CD8-positive, alpha-beta memory T cell (primary cell): ENCODE data around the gene RASEF. TPM values are rescaled to one million over a fixed set of nuclear protein-coding genes. Genes with fewer than 3 reads are reported as not detected.

Source experiments
- CTCF ChIA-PET: fragments of 350-600 bp; sonication (Branson Sonifier 250); formaldehyde crosslinking; loops from one replicate; lab custom pipeline; 2021; ENCODE audit warnings: antibody characterized with exemption; lab: Charles Lee
- POLR2A ChIA-PET: fragments of 350-600 bp; sonication (Branson Sonifier 250); formaldehyde crosslinking; loops from one replicate; lab custom pipeline; 2021; ENCODE audit warnings: antibody characterized with exemption; lab: Charles Lee
- DNase-seq, 5 donors: peaks; one replicate each; pipeline versions ENCODE4 v3.0.0 to v3.0.0-alpha.2; 2020 to 2022; ENCODE audit warnings: mixed read lengths in 1 of 5
- H3K27ac ChIP-seq: one replicate; pipeline ENCODE4 v1.7.0; 2013; ENCODE audit warnings: low read depth, mild to moderate bottlenecking, low read length, moderate library complexity
- H3K27me3 ChIP-seq: 2 replicates; pipeline ENCODE4 v1.7.0; 2013; ENCODE audit warnings: low read length, mild to moderate bottlenecking; ENCODE audit not compliant: insufficient read depth, poor library complexity, severe bottlenecking
- H3K36me3 ChIP-seq: 2 replicates; pipeline ENCODE4 v1.7.0; 2013; ENCODE audit warnings: mild to moderate bottlenecking, low read length, moderate library complexity; ENCODE audit not compliant: insufficient read depth
- H3K4me1 ChIP-seq: 2 replicates; pipeline ENCODE4 v1.7.0; 2013; ENCODE audit warnings: mild to moderate bottlenecking, low read length, moderate library complexity; ENCODE audit not compliant: insufficient read depth
- H3K4me3 ChIP-seq: 2 replicates; pipeline ENCODE4 v1.7.0; 2013; ENCODE audit warnings: mild to moderate bottlenecking, low read length
- H3K9me3 ChIP-seq: 2 replicates; pipeline ENCODE4 v1.7.0; 2013; ENCODE audit warnings: mild to moderate bottlenecking, low read length
- H3K27ac Mint-ChIP-seq, 8 donors: one replicate each; pipeline ENCODE4 v1.8.0; 2020 to 2021; ENCODE audit warnings: mixed read lengths in 8 of 8, mild to moderate bottlenecking in 6 of 8, inconsistent platforms in 3 of 8, moderate library complexity in 3 of 8
- H3K27me3 Mint-ChIP-seq, 2 donors: one replicate each; pipeline ENCODE4 v1.8.0; 2020 to 2021; ENCODE audit warnings: mixed read lengths in 2 of 2, mild to moderate bottlenecking in 1 of 2, moderate library complexity in 1 of 2
- H3K36me3 Mint-ChIP-seq, 3 donors: one replicate each; pipeline ENCODE4 v1.8.0; 2020 to 2021; ENCODE audit warnings: mixed read lengths in 3 of 3, inconsistent platforms in 1 of 3, mild to moderate bottlenecking in 1 of 3
- H3K4me1 Mint-ChIP-seq, 3 donors: one replicate each; pipeline ENCODE4 v1.8.0; 2020 to 2021; ENCODE audit warnings: mixed read lengths in 3 of 3, inconsistent platforms in 1 of 3, mild to moderate bottlenecking in 1 of 3
- H3K4me3 Mint-ChIP-seq, 7 donors: one replicate each; pipeline ENCODE4 v1.8.0; 2020 to 2021; ENCODE audit warnings: mixed read lengths in 7 of 7, mild to moderate bottlenecking in 6 of 7, moderate library complexity in 4 of 7, inconsistent platforms in 2 of 7
- H3K9me3 Mint-ChIP-seq, 5 donors: one replicate each; pipeline ENCODE4 v1.8.0; 2020 to 2022; ENCODE audit warnings: mixed read lengths in 5 of 5, mild to moderate bottlenecking in 3 of 5, moderate library complexity in 2 of 5, inconsistent platforms in 1 of 5
- polyA plus RNA-seq: library from polyadenylated mRNA; unstranded; fragments of 300-500 nt; fragmentation: Illumina TruSeq; gene quantifications from one replicate; pipeline ENCODE4 v1.2.3, GENCODE V29; 2021
- total RNA-seq, 2 experiments: library from RNA; stranded (reverse); gene quantifications; one replicate each; pipeline ENCODE4 v1.2.3, GENCODE V29; 2021

Gene RASEF
- total and polyA plus RNA-seq, 3 experiments from 2014 or later: not detected

DNA sequence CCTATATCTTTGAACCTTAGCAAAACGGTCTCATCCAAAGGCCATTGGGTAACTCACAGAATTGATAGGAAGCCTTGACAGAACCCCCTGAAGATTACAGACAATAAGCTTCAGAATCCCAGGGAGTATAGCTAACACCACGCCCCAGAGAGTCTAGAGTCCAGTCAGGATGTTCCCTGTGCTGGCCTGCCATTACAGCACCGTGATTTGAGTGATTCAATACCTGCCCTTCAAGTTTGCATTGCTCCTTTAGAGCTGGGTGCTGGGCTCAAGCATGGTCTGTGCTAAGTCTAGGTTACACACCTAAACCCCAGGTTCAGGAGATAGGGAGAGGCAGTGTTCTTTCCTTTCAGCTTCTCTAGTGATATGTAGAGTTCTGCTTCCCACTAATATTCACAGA is 90.5 kb downstream of the RASEF start:
- ChIA-PET CTCF (no interaction called here), POLR2A (no interaction called here)
- Histone ChIP-seq H3K4me3 (no peak overlapping the region), H3K4me1 (no peaks in the 10 kb centered on the region), H3K36me3 (no peaks in the 10 kb centered on the region), H3K9me3 (no peaks in the 10 kb centered on the region), H3K27ac (no peak overlapping the region), H3K27me3 (no peaks in the 10 kb centered on the region)
- no peak overlapping the region for H3K27ac Mint-ChIP-seq
- no peaks in the 10 kb centered on the region for H3K36me3 Mint-ChIP-seq
- peaks cover 0 to 9% (median 5%) of the 10 kb centered on the region in 5 donors for H3K9me3 Mint-ChIP-seq
- no peak for DNase-seq
- no peak overlapping the region for H3K4me3 Mint-ChIP-seq
- H3K4me1 Mint-ChIP-seq: no peaks in the 10 kb centered on the region
- H3K27me3 Mint-ChIP-seq: no peaks in the 10 kb centered on the region

DNA sequence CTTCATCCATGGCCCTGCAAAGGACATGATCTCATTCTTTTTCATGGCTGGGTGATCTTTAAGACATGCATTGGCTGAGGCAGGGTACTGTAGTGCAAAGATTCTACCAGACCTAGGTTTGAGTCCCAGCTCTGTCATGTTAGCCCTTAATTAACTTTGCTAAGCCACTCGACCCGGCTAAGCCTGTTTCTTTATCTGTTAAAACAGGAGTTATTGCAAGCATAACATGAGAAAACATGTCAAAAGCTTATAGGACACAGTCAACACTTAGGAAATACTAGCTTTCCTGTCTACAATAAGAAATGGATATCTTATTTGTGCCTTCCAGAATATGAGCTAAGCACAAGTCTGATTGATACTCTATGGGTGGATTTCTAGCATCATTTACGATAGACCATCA is 92.6 kb downstream of the RASEF start:
- Mint-ChIP-seq H3K4me3 (no peak overlapping the region), H3K27me3 (no peaks in the 10 kb centered on the region), H3K9me3 (peaks cover 0 to 6% (median 4%) of the 10 kb centered on the region in 5 donors), H3K4me1 (no peaks in the 10 kb centered on the region), H3K36me3 (no peaks in the 10 kb centered on the region), H3K27ac (no peak overlapping the region)
- Histone ChIP-seq H3K9me3 (no peaks in the 10 kb centered on the region), H3K27ac (no peak overlapping the region), H3K27me3 (no peaks in the 10 kb centered on the region), H3K4me1 (no peaks in the 10 kb centered on the region), H3K36me3 (no peaks in the 10 kb centered on the region), H3K4me3 (no peak overlapping the region)
- ChIA-PET POLR2A (no interaction called here), CTCF (no interaction called here)
- no peak for DNase-seq

DNA sequence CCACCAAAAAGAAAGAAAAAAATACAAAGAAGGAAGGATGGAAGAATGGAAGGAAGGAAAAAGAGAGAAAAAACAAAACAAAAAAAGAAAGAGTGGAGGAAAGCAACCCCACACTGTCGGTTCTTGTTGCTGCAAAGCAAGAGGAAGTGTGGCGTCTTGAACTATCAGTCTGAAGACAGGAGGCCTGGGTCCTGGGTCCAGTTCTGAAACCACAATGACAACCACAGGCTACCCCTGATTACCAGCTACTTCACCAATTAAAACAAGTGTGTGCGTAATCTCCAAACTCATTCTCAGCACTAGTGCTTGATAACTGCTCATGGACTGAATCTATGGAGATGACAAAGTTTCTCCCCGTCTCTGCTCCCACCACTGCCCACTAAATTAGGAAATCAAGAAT is 93.7 kb downstream of the RASEF start:
- no peak overlapping the region for H3K27ac Mint-ChIP-seq
- CTCF ChIA-PET: no interaction called here
- no peaks in the 10 kb centered on the region for H3K9me3 ChIP-seq
- H3K27ac ChIP-seq: no peak overlapping the region
- no peaks in the 10 kb centered on the region for H3K27me3 ChIP-seq
- no peaks in the 10 kb centered on the region for H3K4me1 ChIP-seq
- H3K4me3 ChIP-seq: no peak overlapping the region
- POLR2A ChIA-PET: no interaction called here
- peaks cover 0 to 6% (median 2%) of the 10 kb centered on the region in 5 donors for H3K9me3 Mint-ChIP-seq
- H3K4me3 Mint-ChIP-seq: no peak overlapping the region
- H3K36me3 ChIP-seq: no peaks in the 10 kb centered on the region
- no peak for DNase-seq
- no peaks in the 10 kb centered on the region for H3K36me3 Mint-ChIP-seq
- H3K4me1 Mint-ChIP-seq: no peaks in the 10 kb centered on the region
- no peaks in the 10 kb centered on the region for H3K27me3 Mint-ChIP-seq

DNA sequence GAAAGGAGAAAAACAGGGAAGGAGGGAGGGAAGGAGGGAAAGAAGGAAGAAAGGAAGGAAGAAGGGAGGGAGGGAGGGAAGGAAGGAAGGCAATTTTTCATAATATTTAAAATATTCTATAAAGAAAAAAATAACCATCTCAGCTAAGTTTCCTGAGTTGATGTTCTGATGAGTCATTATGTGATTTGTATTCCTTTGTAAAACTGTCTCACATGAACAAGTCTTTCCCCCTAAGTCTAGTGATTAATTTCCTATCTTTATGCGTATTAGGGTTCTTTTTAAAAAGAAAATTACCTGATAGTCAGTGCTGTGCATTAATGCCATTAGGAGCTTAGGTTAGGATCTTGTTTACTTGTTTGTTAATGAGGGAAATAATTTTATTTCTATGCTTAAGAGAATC is 94.1 kb downstream of the RASEF start:
- Histone ChIP-seq H3K9me3 (no peaks in the 10 kb centered on the region), H3K27me3 (no peaks in the 10 kb centered on the region), H3K27ac (no peak overlapping the region), H3K36me3 (no peaks in the 10 kb centered on the region), H3K4me1 (no peaks in the 10 kb centered on the region), H3K4me3 (no peak overlapping the region)
- H3K9me3 Mint-ChIP-seq: peaks cover 0 to 6% (median 2%) of the 10 kb centered on the region in 5 donors
- no peaks in the 10 kb centered on the region for H3K27me3 Mint-ChIP-seq
- CTCF ChIA-PET: no interaction called here
- no peak for DNase-seq
- POLR2A ChIA-PET: no interaction called here
- no peaks in the 10 kb centered on the region for H3K4me1 Mint-ChIP-seq
- H3K4me3 Mint-ChIP-seq: no peak overlapping the region
- H3K27ac Mint-ChIP-seq: no peak overlapping the region
- H3K36me3 Mint-ChIP-seq: no peaks in the 10 kb centered on the region

DNA sequence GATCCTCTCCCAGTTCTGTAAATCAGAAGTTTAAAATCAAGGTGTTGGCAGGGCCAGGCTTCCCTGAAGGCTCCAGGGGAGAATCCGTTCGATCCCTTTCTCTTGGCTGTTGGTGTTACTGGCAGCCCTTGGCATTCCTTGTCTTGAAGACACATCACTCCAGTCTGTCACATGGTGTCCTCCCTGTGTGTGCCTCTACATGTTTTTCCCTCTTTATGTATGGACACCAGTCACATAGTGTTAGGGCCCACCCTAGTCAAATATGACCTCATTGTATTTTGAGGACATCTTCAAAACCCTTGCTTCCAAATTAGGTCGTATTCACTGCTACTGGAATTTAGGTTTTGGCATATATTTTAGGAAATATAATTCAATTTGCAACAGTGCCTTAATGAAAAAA is 94.6 kb downstream of the RASEF start:
- no peaks in the 10 kb centered on the region for H3K36me3 Mint-ChIP-seq
- H3K27ac ChIP-seq: no peak overlapping the region
- no peaks in the 10 kb centered on the region for H3K27me3 ChIP-seq
- no peaks in the 10 kb centered on the region for H3K9me3 ChIP-seq
- no peaks in the 10 kb centered on the region for H3K4me1 ChIP-seq
- CTCF ChIA-PET: no interaction called here
- no peaks in the 10 kb centered on the region for H3K27me3 Mint-ChIP-seq
- no peaks in the 10 kb centered on the region for H3K36me3 ChIP-seq
- H3K4me3 ChIP-seq: no peak overlapping the region
- H3K4me3 Mint-ChIP-seq: no peak overlapping the region
- no peak for DNase-seq
- H3K27ac Mint-ChIP-seq: no peak overlapping the region
- POLR2A ChIA-PET: no interaction called here
- H3K9me3 Mint-ChIP-seq: peaks cover 0 to 4% (median 2%) of the 10 kb centered on the region in 5 donors
- H3K4me1 Mint-ChIP-seq: no peaks in the 10 kb centered on the region

DNA sequence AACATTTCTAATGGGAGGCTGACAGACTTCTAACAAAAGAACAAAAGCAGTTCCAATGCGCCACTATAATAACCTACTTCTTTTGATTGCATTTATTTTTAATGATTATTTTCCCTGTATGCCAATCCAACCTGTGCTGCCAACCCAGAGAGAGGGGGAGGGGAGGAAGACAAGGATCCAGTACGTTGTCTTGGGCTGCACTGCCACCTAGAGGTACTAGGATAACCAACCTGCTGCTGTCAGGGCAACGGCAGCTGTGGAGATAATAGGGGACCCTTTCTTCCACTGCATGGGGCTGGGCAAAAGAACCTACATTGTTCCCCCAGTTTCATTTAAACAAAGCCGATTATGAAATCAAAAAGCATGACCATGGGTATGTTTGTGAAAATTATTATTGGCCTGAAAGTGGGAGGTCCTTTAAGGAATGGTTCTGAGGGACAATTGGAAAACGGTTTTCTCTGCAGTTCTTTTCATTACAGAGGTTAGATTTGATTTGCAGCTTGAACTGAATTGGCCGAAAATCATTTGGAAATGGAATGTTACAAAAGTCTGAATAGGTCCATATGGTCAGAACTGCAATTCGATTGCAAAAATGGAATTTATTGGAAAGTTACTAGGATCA is 101.3 kb downstream of the RASEF start:
- H3K27me3 ChIP-seq: no peaks in the 10 kb centered on the region
- no peak overlapping the region for H3K27ac Mint-ChIP-seq
- ChIA-PET CTCF (no interaction called here), POLR2A (no interaction called here)
- no peaks in the 10 kb centered on the region for H3K4me1 Mint-ChIP-seq
- no peak overlapping the region for H3K27ac ChIP-seq
- H3K36me3 Mint-ChIP-seq: no peaks in the 10 kb centered on the region
- no peak overlapping the region for H3K4me3 ChIP-seq
- H3K36me3 ChIP-seq: no peaks in the 10 kb centered on the region
- no peaks in the 10 kb centered on the region for H3K4me1 ChIP-seq
- no peak overlapping the region for H3K4me3 Mint-ChIP-seq
- H3K9me3 ChIP-seq: no peaks in the 10 kb centered on the region
- H3K27me3 Mint-ChIP-seq: no peaks in the 10 kb centered on the region
- no peaks in the 10 kb centered on the region for H3K9me3 Mint-ChIP-seq
- peak in 2 of 5 donors; percentile 7 to 12 for DNase-seq

DNA sequence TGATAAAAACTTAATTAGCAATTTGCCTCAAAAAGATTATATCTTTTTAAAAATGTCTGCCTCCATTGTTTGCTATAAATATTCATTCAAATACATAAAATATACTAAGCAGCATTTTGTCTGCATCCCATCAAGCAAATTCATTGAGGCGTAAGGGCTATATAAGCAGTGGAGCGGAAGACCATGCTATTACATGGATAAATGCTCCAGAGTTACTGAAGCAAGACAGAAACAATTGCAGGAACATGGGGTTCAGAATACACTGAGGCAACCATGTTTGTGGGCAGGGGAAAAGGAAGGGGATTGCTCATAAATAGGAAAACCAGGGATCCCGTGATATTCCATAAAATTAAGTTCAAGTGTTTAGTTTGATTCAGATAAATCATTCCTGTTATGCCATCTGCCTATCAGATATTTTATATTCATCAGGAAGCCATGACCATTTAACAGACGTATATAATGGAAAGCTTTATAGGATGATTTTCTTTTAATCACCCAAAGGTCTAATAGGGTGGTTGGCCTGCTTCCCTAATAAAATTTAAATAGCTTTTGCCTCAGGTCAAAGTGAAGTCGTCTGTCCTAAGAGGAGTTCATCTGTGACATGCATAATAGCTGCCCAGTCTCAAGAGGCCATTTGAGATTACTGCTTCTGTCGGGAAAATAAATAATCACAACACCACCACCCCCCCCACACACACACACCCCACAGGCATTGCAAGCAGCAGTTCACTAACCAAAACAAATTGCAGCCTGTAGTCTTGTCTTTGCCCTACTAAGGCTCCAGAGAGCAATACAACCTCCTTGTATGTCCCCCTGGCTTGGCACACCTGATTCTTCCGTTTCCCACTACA is 105.2 kb downstream of the RASEF start:
- no peaks in the 10 kb centered on the region for H3K4me1 ChIP-seq
- H3K27ac ChIP-seq: no peak overlapping the region
- no peak for DNase-seq
- H3K36me3 Mint-ChIP-seq: no peaks in the 10 kb centered on the region
- no peak overlapping the region for H3K4me3 Mint-ChIP-seq
- H3K36me3 ChIP-seq: no peaks in the 10 kb centered on the region
- ChIA-PET CTCF (no interaction called here), POLR2A (no interaction called here)
- H3K27me3 ChIP-seq: no peaks in the 10 kb centered on the region
- no peaks in the 10 kb centered on the region for H3K9me3 Mint-ChIP-seq
- H3K27ac Mint-ChIP-seq: no peak overlapping the region
- no peaks in the 10 kb centered on the region for H3K9me3 ChIP-seq
- no peak overlapping the region for H3K4me3 ChIP-seq
- H3K27me3 Mint-ChIP-seq: no peaks in the 10 kb centered on the region
- H3K4me1 Mint-ChIP-seq: no peaks in the 10 kb centered on the region

DNA sequence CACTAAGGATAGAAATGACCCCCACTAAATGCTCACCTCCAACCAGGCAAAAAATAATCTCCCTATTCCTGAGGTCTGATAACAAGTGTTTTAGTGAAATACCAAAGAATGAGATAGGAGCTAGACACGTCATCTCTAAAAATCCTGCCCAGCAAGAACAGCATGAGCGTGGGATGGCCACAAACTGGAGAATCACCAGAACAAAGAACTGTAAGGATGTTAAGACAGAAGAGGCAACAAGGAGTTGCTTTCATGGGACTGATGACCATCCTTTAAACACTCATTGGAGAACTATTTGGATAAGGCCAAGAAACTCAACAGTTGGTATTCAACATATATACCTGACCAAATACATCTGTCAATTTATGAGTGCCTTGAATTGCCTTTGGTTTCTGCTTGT is 113.7 kb downstream of the RASEF start:
- Mint-ChIP-seq H3K36me3 (no peaks in the 10 kb centered on the region), H3K9me3 (peaks cover 0 to 8% (median 0%) of the 10 kb centered on the region in 5 donors), H3K27me3 (no peaks in the 10 kb centered on the region), H3K27ac (no peak overlapping the region), H3K4me1 (no peaks in the 10 kb centered on the region), H3K4me3 (no peak overlapping the region)
- Histone ChIP-seq H3K27me3 (no peaks in the 10 kb centered on the region), H3K9me3 (no peaks in the 10 kb centered on the region), H3K4me3 (no peak overlapping the region), H3K36me3 (no peaks in the 10 kb centered on the region), H3K27ac (no peak overlapping the region), H3K4me1 (no peaks in the 10 kb centered on the region)
- POLR2A ChIA-PET: no interaction called here
- DNase-seq: no peak
- CTCF ChIA-PET: no interaction called here
